Activated T-helper 1 cell treated with anti-CD3 and anti-CD28 coated beads, Interleukin-2, amount 50 U/mL, for 16 hours (primary cell): Measurements from ENCODE around the gene NUMBL.
A peak's percentile ranks its signal among the peaks of the same experiment; 100 is the strongest.

ENCODE experiments used
- DNase-seq, 2 donors: peaks; one replicate each; pipeline ENCODE4 v3.0.0-alpha.2; 2020; ENCODE audit warnings: low read depth in 1 of 2, low spot score in 1 of 2

NUMBL gene

GRCh38 chr19:40691421-40692211, 1.2 kb upstream of the NUMBL start:
- DNase-seq, result no peak

GRCh38 chr19:40690693-40691420, 406 bp upstream of the NUMBL start:
- peak; percentile 70 to 83 for DNase-seq

- DNase-seq, result no peak
Measured at GRCh38 chr19:40689339-40690049, 957 bp downstream of the NUMBL start.

DNA sequence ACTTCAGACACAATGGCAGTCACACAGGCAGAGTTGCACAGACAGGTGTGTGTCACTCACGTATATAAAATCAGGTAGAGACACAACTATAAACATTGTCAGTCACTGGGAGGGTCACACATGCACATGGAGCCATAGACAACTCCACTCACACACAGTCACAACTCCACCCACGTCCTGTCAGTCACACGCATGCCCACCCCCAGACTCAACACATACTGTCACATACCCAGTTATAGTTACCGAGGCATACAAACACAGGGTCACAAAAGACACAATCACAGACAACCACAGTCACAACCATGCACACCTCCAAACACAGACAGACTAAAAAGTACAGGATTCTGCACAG, 1.5 kb downstream of the NUMBL start:
- DNase-seq, result no peak

DNA sequence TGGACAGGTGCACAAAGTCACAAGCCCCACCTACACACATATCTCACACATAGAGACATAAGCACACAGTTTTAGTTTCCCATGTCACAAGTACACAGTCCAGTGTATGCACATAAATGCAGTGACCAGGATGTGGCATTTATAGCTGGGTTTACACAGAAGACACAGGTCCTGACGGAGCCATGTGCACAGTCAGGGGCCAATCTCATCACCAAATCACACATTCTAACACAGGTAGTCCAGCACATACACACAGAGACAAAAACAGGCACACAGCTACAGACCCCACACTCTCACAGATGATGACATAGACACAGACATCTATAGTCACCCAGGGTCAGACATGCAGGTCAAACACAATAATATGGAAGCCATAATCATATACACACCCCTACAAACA, 2.1 kb downstream of the NUMBL start:
- no peak for DNase-seq

GRCh38 chr19:40687525-40688016, 2.9 kb downstream of the NUMBL start:
- DNase-seq, result no peak

GRCh38 chr19:40686882-40687524, 3.4 kb downstream of the NUMBL start:
- DNase-seq, result no peak

DNA sequence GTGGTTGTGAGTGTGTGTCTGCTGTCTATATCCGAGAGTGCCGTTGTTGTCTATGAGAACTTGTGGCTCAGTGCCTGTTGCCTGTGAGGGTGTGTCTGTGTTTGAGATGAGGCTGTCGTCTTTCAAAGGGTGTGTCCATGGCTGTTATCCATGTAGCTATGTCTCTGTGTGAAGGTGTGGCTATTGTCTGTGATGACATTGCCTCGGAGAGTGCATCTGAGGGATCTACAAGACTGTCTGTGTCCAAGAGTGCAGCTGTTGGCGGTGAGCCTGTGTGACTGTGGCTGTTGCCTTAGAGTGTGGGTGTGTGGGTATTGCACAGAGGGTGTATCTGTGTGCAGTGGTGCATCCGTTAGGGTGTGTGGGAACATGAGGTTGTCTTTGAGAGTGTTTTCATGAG, 4.9 kb downstream of the NUMBL start:
- no peak for DNase-seq

DNA sequence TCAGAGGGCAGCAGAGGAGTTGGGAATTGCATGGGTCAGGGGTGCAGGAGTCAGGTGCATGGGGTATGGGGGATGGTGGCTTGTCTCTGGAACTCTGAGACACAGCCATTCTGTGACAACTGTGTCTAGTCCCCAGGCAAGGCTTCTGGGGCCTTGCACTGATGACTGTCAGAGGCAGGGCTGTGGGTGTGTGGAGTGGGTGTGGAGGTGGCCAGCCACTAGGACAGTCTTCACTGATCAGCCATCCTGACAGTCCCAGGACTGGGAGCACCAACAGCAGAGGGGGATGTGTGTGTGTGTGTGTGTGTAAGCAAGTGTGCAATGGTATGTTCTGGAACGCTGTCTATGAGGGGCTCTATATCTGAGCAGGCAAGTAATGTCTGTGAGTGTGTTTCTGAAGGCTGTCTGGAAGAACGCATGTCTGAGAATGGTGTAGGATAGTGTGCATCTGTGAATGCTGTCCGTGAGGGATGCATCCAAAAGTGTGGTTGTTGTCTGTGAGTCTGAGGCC, 5.4 kb downstream of the NUMBL start:
- DNase-seq, result no peak

GRCh38 chr19:40684280-40684679, 6.2 kb downstream of the NUMBL start:
- no peak for DNase-seq

DNA sequence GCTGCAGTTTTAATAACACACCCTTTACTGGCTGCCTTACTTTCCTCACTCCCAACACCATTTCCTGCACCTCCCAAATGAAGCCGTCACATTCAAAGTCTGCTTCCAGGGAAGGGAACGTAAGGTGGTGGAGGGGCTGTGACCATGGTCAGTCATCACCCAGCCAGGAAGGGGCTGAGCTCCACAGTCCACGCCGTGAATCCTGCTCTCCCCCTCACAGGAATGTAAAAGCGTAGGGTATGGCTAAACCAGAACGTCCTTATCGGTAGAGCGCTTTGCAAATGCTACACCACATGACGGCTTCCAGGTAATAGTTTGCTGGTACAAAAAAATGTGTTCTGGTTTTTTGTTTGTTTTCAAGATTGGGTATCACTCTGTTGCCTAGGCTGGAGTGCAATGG, 7.0 kb downstream of the NUMBL start:
- DNase-seq, result no peak

GRCh38 chr19:40682431-40682964, 8.0 kb downstream of the NUMBL start:
- DNase-seq, result no peak

DNA sequence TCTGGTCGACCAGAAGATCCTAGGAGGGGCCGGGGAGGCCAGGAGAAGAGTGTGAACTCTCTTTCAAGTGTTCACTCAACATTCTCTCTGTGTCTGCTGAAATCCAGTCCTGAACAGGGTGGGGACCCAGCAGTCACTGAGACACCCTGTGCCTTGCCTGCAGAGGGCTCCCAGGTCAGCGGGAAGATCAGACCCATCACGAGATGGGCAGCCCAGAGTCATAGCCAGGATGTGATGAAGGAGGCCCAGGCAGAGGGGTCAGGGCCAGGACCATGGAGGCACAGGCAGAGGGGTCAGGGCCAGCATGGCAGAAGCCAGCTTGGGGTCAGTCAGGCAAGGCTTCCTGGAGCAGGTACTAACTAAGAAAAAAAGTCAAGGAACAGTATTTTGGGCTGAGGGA, 9.4 kb downstream of the NUMBL start:
- no peak for DNase-seq

GRCh38 chr19:40677156-40677555, 13.3 kb downstream of the NUMBL start:
- no peak for DNase-seq

- no peak for DNase-seq
Measured at GRCh38 chr19:40674291-40674690, 16.2 kb downstream of the NUMBL start.

DNA sequence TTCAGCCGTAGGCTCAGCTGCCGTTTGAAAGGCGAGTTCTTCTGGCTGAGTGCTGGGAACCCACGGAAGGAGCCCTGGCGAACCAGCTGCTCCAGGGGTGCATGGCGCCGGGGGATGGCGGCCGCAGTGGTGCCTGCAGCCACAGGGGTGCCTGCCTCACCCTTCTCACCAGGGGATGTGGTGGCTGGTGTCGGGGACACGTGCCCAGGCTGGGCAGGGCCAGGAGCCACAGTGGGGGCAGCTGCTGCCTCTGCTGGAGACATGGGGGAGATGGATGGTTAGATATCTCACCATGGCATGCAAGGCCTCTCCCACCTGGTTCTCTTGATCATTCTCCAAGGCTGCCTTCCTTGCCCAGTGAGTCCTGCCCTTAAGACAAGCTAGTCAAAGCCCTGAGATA, 17.1 kb downstream of the NUMBL start:
- no peak for DNase-seq

DNA sequence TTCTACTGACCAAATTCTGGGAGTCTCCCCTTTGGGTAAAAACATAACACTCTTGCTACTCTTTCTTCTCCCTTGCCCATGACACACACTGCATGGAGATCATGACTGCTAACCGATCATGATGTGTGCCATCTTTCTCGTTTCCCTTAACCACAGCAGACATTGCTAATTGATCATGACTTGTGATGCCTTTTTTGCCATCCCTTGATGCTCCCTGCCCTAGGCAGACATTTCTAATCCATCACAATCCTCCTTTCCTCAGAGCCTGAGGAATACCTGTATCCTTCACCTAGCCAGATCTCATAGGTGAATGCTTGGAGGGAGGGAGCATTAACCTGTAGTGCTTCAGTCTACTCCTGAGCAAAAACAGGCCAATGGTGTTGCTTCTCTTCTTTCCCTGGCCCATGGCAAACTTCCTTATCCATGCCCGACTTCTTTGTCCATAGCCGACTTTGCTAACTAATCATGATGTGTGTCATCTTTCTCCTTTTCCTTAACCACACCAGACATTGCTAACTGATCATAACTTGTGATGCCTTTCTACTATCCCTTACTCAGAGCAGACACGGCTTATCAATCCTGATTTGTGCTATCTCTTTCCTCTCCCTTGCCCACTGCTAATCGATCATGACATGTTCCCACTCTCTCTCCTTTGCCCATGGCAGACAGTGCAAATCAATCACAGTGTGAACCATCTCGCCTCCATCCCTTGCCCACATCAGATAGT, 17.7 kb downstream of the NUMBL start:
- DNase-seq, result no peak

- DNase-seq, result no peak
Measured at GRCh38 chr19:40672038-40672437, 18.4 kb downstream of the NUMBL start.

- DNase-seq, result no peak
Measured at GRCh38 chr19:40671404-40671803, 19.0 kb downstream of the NUMBL start.

- DNase-seq, result no peak
Measured at GRCh38 chr19:40668991-40669614, 21.3 kb downstream of the NUMBL start.
